ENCODE results near the gene ARGFX.
"Not testable (repeated sequence)": the region's sequence is repeated elsewhere in the genome, so short reads cannot be mapped to it uniquely, and the experiment has no call there.

Gene ARGFX

DNA sequence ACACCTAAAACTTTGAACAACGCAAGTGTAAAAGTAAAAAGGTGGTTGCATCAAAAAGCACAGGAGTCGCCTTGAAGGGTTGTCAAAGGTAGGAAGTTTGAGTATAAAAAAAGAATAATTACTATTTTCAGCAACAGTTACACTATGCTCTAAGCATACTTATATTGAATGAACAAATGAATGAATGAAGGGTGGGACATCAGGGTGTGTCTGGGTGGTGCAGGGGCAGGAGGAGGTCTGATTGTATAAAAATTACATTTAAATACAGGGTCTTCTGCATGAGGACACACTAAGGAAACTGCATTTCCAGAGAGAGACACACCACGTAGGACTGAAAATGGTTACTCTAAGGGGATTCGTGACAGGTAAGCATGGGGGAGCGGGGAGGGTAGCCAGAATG is at the start of gene ARGFX:
TSS of gene ARGFX (plus strand) at position 301 of the 400 bp plus-strand sequence. CDS start 2,765 bp downstream, outside the sequence.
- no peak for DNase-seq

GRCh38 chr3:121517953-121518655 is 49.6 kb upstream of the ARGFX start:
- DNase-seq: no peak

DNA sequence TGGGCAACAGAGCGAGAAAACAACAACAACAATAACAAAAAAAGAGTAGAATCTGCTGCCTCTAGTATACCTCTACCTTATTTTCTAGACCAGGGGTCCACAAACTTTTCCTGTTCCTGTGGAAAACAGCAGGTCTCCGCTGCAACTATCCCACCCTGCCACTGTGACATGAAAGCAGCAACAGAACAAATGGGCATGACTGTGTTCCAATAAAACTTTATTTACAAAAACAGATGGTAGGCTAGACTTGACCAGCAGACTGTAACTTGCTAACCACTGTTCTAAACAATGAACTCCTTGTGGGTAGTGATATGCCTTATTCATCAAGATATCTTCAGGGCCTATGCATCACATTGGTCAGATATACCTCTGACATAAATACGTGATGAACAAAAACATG is 47.2 kb upstream of the ARGFX start:
- no peak for DNase-seq

GRCh38 chr3:121529308-121529707 is 38.4 kb upstream of the ARGFX start:
- no peak for DNase-seq

DNA sequence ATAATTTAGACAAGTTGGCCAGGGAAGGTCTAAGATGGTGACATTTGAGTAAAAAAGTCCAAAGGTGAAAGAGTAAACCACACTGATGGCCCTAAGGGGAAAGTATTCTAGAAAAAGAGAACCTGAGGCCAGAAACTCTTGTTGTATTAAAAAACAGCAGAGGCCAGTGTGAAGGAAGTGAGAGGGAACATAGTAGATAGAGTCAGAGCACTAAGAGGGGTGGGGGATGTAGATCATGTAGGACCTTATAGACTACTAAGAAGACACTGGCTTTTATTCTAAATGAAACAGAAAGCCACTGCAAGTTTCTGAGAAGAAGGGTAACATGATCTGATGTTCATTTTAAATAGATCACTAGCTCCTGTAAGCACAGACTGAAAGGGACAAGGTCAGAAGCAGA is 36.5 kb upstream of the ARGFX start:
- no peak for DNase-seq

GRCh38 chr3:121542924-121543323 is 24.8 kb upstream of the ARGFX start:
- no peak for DNase-seq

DNA sequence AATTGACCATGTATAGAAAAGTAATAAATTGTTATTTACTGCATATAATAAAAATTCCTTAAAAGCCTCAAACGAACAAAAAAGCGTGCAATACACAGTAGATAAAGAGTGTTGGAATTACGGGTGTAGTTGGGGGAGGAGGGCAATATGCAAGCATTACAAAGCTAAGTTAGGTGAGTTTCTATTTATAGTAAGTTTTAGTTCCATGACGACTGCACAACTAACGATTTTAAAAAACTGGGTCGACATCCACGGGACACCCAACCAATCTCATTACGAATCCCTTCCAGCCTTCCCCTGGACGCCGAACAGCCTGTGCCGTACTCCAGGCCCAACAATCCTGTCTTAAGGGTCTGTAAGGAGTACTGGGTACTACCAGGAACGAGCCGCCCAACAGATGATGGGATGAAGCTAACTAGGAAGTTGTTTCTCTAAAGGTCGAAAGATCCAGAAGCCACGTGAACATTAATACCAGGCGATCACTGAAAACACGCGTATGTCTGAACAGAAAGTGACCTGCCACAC is 22.6 kb upstream of the ARGFX start:
- DNase-seq: no peak

DNA sequence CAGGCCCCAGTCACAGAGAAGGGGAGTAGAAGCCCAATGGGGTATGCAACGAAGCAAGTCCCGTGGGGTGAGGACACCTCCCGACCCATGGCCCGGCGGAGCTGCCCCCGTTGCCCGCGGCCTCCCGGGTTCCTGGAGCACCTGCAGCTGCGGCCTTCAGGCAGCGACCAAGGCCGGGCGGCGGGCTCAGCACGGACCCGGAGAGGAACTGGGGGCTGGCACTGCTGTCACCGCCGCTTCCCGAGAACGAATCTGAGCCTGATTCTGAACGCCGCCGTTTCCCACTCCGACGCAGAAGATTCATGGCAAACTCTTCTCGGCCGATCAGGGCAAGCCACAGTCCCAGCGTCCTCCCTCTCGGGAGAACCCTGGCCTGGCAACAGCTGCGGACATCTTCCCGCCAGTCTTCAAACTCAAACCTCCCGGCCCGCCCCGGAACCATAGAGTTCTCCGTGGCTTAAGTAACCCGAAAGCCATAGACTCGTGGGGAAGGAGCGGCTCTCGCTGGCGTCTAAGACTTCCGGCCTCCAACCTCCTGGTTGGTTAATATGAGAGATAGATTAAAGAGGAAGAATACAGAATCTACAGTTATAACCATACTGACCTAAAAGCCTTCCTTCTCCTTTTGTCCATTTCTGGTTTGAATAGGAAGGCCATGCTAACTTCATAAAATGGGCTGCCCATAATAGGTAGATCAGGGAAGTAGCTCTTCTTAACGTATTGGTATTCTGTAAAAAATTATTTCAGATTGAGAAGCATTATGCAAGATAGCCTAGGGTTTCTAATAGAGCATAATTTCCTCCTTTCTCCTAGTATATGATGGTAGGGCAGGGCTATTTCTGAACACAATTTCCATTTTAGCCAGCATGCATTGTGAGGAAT is 21.9 kb upstream of the ARGFX start, which contains the start of gene POLQ:
TSS of gene POLQ (minus strand) at position 415 of the 882 bp plus-strand sequence. CDS start at position 304, 111 bp downstream.
- DNase-seq: peak; percentile 90

- no peak for DNase-seq
Observed at GRCh38 chr3:121552379-121552778, 15.4 kb upstream of the ARGFX start.

DNA sequence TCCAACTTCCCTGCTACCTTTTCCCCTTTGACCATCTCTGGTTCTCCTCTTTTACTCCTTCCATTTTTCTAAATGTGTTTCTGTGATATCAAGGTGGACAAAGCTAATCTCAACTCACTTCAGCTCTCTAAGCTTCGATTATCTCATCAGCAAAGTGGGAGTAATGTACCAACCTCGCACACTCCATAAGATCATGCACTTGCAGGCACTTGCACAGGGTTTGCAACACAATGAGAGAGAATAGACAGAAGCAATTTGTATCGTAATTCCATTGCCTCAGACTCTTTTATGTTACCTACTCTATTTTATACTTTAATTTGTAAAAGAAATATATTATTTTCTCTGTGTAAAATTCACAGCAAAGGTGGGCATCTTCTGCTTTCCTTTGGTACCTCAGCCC is 15.0 kb upstream of the ARGFX start:
- DNase-seq: no peak

- DNase-seq: no peak
Observed at GRCh38 chr3:121557426-121557934, 10.3 kb upstream of the ARGFX start.

DNA sequence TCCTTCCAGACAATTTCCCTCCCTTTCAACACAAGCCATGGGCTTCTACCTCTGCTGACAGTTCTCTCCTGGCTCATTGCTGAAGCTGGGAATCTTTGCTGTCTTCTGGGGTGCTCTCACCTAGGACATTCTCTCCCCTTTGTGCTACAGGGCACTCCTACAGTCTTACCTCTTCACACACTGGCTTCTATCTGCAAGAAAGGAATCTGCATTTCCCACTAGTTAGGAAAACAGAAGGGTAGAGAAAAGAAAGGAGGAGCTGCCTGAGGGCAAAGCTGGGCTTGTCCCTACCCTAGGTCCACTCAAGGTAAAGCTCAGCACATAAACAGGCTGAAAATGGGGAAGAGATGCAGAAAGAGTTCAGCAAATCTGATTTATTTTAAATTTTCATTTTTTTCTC is 5.6 kb upstream of the ARGFX start:
- no peak for DNase-seq

DNA sequence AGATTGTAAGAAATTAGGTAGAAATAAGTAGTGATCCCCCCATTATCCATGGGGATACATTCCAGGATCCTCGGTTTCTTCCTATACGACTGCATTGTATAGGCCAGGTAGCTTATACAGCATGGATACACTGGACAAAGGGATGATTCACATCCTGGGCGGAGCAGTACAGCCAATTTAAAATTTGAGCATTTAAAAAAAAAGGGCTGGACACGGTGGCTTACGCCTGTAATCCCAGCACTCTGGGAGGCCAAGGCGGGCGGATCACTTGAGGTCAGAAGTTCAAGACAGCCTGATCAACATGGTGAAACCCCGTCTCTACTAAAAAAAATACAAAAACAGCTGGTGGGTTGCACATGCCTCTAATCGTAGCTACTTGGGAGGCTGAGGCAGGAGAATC is 976 bp upstream of the ARGFX start:
- no peak for DNase-seq

DNA sequence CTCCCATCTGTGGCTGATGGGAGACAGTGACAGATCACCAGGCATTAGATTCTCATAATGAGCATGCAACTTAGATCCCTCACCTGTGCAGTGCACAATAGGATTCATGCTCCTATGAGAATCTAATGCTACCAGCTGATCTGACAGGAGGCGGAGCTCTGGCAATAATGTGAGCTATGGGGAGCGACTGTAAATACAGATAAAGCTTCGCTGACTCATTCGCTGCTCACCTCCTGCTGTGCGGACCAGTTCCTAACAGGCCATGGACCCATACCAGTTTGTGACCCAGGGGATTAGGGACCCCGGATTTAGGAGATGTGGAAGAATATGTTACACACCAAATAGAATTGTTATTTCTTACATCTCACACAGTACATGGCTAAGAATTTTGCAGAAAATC is 6.7 kb downstream of the ARGFX start:
- DNase-seq: no peak

GRCh38 chr3:121581691-121582090 is 13.9 kb downstream of the ARGFX start:
- no peak for DNase-seq

DNA sequence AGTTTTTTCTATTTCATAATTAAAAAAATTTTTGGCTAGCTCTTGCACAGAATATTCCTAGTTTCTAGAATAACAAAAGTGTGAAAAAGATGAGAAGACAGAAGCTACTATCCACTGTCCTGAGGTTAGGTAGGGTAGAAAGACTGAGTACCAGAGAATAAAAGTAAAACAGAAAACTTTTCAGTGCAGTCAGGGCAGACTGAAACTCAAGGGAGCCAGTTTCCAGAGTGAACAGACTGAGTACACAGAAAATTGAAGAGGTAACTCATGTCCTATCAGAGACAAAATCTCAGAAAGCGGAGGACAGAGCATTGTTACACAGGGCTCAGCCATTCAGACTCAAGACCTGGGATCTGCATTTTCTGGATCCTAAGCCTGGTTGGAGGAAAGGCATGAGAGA is 16.7 kb downstream of the ARGFX start:
- DNase-seq: no peak

DNA sequence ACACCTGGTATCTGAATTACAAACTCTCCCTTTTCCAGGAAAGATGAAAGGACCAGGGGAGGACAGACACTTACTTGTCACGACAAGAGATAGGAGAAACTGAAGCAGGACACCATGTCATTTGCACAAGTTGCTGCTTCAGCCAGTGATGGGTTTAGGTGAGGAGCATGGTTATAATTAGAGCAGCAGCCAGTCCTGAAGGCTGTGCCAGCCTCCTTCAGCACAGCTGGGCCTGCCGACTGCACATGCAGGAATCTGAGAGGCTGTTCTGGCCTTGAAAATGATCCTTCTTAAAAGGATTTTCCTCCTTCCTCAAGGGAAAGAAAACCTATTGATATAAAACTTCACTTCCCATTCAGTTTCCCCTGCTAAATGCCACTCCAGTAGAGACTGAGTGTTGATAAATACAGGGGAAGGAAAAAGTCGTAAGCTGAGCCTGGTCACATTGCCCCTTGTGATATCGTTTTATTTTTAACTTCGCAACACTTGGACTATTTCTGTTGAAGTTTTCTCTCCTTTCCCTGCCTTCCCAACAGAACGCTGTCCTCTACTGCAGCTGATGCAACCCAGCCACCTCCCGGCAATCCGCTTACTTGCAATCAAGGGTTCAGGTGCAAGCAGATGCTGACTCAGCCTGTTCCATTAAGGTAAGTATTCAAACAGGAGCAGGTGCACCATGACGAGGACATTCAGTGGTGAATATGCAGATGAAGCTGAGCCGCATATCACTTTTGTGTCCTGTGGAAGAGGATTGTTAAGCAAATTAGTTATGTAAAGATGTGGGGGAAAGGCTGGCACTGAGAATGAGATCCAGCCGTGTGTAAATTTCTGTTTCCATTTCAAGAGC is 25.3 kb downstream of the ARGFX start, which contains the start of gene FBXO40:
TSS of gene FBXO40 (plus strand) at position 524 of the 847 bp plus-strand sequence. CDS start 27,197 bp downstream, outside the sequence.
- DNase-seq: no peak

DNA sequence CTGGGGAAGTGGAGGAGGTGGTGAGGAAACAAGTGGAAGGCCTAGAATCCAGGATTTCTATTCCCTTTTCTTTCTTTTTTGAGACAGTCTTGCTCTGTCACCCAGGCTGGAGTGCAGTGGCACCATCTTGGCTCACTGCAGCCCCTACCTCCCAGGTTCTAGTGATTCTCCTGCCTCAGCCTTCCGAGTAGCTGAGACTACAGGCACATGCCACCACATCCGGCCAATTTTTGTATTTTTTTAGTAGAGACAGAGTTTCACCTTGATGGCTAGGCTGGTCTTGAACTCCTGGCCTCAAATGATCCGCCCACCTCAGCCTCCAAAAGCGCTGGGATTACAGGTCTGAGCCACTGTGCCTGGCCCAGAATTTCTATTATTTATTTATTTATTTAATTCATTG is 26.1 kb downstream of the ARGFX start:
- DNase-seq: not testable (repeated sequence)

DNA sequence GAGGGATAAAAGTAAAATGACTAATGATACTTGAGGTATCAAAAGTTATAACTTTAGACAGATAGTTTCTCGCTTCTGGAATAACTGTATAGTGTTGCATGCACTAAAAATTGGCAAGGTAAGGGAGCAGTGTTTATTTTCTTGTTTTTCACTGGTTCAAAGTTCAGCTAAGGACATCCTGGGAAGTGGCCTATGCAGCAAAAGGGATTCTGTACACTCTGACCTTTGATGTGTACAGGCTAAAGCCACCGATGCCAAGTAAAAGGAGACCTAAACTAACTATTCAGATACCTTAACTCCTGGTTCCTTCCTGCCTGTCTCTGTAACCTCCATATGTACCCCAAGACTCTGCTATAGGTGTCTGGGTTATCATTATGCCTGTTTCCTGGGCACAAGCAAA is 27.1 kb downstream of the ARGFX start:
- no peak for DNase-seq

DNA sequence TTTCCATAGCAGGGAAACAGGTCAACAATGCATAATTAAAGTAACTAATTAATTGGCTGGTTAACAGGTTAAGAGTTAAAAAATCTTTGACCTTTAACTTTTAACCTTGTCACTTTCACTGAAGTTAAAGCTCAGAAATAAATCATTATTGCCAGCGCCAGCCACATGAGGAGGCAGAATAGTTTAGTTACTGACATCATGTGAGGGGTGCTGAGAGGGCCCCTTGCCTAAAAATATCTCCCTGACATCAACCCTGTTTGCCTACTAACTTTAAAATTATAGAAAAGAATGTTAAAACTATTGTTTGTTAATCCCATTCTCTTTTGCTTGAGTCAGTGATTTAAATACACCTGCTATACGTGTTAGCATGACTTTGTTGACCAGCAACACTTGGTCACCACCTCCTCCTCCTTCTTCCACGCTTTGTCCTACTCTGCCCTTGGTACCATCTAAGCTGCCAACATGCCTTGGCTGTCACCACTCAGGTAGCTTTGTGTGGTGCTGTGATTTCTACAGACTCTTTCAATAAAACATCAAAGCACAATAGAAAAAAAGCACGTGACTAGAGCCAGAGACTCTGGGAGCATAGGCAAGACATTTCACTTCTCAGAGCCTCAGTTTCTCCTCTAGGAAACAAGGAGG is 28.1 kb downstream of the ARGFX start:
- no peak for DNase-seq

GRCh38 chr3:121598564-121598963 is 30.8 kb downstream of the ARGFX start:
- no peak for DNase-seq

DNA sequence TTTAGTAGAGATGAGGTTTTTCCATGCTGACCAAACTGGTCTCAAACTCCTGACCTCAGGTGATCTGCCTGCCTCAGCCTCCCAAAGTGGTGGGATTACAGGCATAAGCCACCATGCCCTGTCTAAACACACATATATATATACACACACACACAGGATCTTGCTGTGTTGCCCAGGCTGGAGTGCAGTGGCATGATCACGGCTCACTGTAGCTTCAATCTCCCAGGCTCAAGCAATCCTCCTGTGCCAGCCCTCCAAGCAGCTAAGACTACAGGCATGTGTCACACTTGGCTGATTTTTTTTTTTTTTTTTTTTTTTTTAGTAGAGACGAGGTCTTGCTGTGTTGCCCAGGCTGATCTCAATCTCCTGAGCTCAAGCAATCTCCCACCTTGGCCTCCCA is 32.2 kb downstream of the ARGFX start:
- DNase-seq: not testable (repeated sequence)
